CD4-positive, alpha-beta T cell treated with Interferon alpha-2 for 1 hour (primary cell): ENCODE measurements around the gene CTSZ.

ENCODE experiments used
- DNase-seq, 2 donors: peaks; one replicate each; pipeline ENCODE4 v3.0.0-alpha.2; 2020 to 2022

The CTSZ gene

GRCh38 chr20:59031564-59032022 is 24.5 kb upstream of the CTSZ start:
- DNase-seq: peak in 1 of 2 donors; percentile 42

DNA sequence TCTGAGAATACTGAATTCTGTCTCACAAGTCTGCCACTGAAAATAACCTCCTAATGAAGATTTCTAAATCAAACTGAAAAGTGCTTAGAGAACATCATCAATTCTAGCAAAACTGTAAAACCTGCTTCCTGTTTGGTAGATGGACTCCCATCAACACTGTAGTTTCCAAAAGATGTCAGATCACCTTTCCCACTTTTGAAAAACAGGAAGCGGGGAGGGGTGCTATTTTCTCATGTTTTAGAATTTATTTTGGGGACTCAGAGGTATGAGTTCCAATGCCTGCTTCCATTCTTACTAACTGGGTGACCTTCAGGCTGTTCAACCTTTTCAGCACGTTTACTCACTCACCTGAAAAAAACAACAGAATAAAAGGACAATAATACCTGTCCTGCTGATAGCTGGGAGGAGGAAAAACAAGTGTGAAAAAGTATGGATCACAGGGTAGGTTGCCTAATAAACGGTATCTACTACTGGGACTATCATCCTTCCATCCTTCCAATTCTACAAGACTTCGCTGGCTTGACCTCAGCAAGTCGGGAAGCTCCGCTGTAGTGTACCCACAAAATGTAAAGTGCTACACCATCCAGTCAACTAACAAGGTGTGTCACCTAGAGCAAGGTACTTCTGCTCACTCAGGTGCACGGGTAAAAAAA is 24.0 kb upstream of the CTSZ start:
- DNase-seq: no peak

GRCh38 chr20:59028812-59029211 is 21.8 kb upstream of the CTSZ start:
- no peak for DNase-seq

GRCh38 chr20:59027741-59028320 is 20.8 kb upstream of the CTSZ start:
- no peak for DNase-seq

DNA sequence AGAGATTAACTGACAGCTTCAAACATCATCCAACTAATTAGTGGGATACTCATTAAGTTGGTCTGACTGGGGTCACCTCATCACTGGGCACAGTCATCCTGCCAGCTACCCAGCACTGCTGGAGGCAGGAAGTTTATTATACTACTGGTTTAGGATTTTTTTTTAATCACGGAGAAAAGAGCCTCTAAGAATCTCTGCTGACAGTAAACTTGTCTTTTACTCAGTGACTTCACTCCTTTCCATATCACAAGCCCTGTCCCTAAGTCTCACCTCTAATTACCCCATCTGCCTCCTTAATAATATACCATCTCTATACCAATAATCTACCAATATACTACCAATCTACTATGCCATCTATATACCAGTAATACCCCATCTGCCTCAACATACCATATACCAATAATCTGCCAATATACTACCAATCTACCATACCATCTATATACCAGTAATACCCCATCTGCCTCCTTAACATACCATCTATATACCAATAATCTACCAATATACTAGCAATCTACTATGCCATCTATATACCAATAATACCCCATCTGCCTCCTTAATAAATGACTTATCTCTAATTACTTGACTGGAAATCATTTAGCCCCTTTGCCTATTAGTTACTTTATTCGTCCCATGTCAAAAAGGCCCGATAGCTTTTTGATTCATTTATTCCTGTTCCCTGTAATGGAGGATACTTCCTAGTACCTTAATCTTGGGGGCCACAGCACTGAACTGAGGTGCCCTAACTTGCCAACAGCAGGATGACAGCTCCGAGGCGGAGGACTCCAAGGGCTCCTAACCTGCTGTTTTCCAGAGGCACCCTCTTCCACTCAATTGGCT is 20.1 kb upstream of the CTSZ start:
- no peak for DNase-seq

DNA sequence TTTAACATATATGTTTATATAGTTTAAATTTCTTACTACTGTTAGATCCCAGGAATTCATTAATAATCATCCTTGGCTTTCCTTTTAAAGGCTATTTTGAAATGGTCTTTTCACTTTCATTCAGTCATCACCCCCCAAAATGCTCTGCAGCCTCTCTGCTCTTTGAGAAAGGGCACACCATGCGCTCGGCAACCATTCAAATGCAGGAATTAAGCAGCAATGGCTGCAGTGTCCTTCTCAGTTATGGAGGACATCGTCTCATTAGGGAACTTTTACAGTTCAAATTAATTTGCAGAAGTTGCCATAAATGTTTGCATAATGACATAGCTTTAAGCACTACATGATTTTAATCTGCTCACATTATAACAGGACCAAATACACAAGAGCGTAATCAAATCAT is 18.5 kb upstream of the CTSZ start:
- DNase-seq: no peak

DNA sequence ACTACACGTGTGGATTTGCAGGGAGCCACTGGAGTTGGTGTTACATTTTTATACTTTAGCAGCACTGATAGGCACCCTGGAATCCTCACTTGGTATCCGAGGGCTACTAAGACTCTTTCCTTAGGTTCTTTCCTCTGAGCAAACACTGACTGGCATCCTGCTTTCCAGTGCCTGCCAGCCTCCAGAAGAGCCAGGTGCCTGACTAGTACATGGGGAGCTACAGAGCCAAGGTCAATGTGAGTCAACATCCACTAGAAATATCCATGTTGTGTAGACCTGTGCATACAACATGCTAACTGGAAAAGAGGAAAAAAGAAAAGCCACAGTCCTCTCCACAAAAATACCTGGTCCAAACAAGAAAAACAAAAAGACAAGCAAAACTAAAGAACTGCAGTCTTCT is 18.0 kb upstream of the CTSZ start:
- no peak for DNase-seq

DNA sequence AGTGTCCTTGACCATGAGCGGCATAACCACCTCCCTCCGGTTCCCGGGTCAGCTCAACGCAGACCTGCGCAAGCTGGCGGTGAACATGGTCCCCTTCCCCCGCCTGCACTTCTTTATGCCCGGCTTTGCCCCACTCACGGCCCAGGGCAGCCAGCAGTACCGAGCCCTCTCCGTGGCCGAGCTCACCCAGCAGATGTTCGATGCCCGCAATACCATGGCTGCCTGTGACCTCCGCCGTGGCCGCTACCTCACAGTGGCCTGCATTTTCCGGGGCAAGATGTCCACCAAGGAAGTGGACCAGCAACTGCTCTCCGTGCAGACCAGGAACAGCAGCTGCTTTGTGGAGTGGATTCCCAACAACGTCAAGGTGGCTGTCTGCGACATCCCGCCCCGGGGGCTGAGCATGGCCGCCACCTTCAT is 17.1 kb upstream of the CTSZ start:
- no peak for DNase-seq

DNA sequence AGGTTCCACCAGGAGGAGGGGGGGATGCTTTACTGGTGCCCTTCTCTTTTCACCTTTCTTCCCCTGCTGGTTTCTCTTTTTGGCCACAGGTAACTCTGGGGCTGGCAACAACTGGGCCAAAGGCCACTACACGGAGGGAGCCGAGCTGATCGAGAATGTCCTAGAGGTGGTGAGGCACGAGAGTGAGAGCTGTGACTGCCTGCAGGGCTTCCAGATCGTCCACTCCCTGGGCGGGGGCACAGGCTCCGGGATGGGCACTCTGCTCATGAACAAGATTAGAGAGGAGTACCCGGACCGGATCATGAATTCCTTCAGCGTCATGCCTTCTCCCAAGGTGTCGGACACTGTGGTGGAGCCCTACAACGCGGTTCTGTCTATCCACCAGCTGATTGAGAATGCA is 16.6 kb upstream of the CTSZ start:
- DNase-seq: no peak

DNA sequence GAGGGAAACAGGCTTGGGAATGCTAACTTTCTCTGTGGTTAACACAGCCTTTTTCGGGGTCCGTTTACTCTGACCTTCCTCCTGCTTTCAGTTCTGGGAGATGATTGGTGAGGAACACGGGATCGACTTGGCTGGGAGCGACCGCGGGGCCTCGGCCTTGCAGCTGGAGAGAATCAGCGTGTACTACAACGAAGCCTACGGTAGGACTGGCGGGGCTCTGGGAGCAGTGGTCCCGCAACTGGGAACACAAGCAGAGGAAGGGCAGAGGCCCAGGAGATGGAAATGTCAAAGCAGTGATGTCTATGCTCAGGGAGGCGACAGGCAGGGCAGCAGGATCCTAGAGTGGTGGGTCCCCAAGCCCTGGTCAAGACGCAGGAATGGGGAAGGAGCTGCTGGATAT is 15.7 kb upstream of the CTSZ start:
- no peak for DNase-seq

- DNase-seq: no peak
Observed at GRCh38 chr20:59020938-59021551, 14.0 kb upstream of the CTSZ start.

DNA sequence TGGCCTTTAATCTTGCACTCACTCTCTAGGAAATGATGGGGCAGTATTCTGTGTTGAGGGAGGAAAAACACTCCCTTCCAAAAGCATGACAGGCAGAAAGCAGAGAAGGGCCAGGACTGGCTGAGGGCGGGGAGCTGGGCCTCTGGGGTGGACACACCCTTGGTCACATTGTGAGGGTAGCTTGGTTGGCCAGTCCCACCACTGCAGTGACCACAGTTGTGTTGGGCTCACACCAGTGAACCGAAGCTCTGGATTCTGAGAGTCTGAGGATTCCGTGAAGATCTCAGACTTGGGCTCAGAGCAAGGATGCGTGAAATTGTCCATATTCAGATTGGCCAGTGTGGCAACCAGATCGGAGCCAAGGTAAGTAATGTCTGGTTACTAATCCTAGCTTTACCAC is 12.2 kb upstream of the CTSZ start, which contains the start of gene TUBB1:
Gene TUBB1, plus strand, starts transcription at position 213 of the 400 bp plus-strand sequence. Its CDS starts 94 bp downstream, at position 307.
- no peak for DNase-seq

DNA sequence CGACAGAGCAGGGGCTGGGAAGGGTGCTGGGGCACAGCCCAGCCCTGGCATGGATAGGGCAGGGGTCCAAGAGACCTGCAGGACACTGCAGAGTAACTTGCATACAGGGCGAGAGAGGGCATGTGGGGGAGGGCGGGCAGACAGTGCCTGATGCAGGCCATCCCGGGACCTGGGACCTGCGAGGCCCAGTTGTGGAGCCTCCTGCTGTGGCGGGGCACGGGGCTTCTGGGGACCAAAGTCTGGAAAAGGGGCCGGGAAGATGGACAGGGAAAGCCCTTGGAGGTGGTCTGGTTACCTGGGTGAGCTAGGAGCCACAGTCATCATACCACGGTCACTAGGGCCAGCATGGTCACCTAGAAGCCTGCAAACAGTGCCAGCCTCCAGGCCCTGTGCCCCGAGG is 11.8 kb upstream of the CTSZ start:
- no peak for DNase-seq

DNA sequence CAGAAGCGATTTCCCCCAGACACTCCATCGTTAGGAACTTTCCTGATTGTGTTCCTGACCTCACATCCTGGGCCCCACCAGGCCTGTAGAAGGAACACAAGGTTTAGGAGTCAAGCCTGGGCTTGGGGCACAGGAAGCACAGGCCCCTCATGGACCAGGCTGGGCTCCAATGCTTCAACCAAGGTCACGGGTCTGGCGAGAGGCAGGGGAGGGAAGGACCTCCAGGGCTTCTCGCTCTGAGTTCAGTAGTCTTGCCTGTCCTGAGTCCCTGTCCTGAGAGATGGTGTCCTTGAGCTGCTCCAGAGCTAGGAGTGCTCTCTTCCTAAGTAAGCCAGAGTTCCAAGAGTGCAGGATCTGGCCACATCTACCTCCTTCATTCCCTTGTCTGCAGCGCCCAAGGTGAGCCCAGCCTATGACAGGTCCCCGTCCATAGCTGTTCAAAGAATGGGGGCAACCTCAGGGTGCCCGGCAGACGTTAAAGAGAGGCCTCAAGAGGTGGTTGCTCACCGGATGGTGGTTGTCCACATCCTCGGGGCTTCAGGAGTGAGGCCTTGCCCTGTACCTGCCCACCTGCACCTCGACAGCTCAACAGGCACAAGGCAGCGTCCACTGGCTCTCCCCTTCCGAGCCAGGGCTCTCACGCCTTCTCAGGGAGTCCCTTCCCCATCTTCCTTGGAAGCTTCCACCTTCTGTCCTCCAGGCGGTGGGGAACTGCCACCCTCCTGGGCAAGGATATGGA is 10.6 kb upstream of the CTSZ start:
- no peak for DNase-seq

GRCh38 chr20:59016795-59017492 is 9.9 kb upstream of the CTSZ start:
- no peak for DNase-seq

- DNase-seq: no peak
Observed at GRCh38 chr20:59015812-59016711, 9.0 kb upstream of the CTSZ start.

DNA sequence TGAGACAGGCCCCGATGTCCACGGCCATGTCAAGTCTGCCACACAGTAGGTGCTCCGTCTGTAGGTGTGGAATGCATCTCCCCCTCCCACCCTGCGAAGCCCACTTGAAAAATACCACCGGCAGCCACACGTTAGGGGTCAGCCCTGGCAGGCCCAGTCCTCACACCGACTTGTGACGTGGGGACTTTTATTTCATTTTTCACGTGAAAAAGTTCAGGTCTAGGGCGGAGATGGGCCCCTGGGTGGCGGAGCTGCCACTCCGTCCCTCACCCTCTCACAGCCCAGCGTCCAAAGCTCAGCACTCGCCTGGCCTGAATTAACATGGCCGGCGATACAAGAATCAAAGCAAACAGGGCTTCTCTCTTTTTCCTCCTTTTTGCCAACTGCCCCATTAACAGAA is 8.4 kb upstream of the CTSZ start:
- no peak for DNase-seq

GRCh38 chr20:59014680-59015389 is 7.8 kb upstream of the CTSZ start:
- DNase-seq: no peak

DNA sequence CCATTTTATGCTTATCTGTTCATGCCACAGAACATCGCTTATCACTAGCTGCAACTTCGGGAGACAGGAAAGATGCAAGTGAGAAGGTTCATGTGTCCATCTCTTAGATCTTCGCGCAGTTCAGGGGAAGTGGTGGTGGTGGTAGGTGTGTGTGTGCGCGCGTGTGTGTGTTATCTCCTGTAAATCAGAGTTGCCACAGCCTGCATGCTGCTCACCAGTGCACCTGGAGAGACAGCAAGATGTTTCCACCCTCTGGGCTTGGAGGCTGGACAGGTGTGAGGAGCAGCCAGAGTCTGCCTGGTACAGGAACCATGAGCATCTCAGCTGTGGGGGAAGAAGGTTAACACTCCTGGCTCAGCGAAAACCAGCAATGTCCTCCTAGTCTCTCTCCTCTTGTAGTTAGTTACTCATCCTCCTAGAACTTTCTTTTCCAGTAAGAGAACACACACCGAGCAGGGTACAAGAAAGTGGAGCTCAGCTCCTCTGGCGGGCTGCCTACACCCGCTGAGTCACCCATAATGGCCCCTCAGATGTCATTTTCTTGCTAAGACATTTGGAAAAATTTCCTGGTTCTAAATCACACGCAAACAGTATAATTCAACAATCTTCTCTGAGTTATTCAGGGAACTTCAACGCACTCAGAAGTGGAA is 7.0 kb upstream of the CTSZ start:
- peak in 1 of 2 donors; percentile 38 for DNase-seq
